Measurements from ENCODE around the gene MORN1. TPM values are rescaled to one million over a fixed set of nuclear protein-coding genes. Genes with fewer than 3 reads are reported as not detected.
A peak's percentile ranks its signal among the peaks of the same experiment; 100 is the strongest.
"Not testable (repeated sequence)": the region's sequence is repeated elsewhere in the genome, so short reads cannot be mapped to it uniquely, and the experiment has no call there.

Gene MORN1
- total RNA-seq, 1 donor from 2014 or later: 4.9 TPM

DNA sequence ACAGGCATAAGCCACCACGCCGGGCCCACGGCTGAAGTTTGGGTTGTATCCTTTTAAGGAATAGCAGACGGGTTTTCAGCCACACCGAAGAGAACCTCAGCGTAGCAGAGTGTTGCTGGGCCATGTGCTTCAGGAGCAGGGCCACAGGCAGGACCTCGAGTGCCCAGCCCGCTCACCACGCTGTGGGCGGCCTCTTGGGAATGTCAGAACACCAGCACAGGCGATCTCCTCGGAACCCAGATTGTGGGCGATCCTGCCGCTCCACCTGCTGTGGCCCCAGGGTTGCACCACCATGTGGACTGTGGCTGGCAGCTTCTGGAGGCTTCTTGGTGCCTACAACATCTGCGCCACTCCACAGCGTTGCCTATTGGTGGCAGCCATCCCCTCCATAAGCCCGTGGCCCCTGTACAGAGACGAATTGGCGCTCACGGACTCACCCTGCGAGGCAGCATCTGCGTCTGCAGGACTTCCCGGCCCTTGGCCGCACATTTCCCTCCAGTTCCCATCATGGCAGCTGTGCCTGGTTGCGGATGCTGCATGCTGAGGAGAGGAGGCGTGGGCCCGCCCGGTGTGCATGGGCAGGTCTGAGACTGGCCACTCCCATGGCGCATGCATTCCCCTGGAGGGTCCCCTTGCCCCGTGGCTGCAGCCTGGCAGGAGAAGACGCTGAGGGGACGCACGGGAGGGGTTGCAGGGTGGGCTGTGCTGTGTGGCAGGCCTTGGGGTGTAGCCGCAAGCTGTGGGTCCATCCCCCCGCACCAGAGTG, 93.9 kb downstream of the MORN1 start:
- intact Hi-C loops (cut with DNase I): no loop called here
- DNase-seq (ENCODE audit: missing footprints): no peak
- no peak for ATAC-seq

- ATAC-seq: no peak
- no peak for DNase-seq (ENCODE audit: missing footprints)
- intact Hi-C loops (cut with DNase I): no loop called here
These were observed 94.7 kb downstream of the MORN1 start for GRCh38 chr1:2296614-2297013.

DNA sequence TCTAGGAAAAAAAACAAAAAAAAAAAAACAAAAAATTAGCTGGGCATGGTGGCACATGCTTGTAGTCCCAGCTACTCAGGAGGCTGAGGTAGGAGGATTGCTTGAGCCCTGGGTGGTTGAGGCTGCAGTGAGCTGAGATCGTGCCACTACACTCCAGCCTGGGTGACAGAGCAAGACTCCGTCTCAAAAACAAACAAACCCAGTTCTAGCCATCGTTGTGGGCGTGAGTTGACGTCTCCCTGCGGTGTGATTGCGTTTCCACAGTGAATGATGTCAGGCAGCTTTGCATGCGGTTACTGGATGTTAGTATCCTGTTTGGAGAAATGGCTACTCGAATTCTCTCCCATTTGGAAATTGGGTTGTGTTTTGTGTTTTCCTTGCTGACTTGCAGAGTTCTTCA, 95.1 kb downstream of the MORN1 start:
- ATAC-seq; DNase-seq (ENCODE audit: missing footprints); intact Hi-C loops (cut with DNase I): not testable (repeated sequence)

- intact Hi-C loops (cut with DNase I): no loop called here
- no peak for ATAC-seq
- DNase-seq (ENCODE audit: missing footprints): no peak
These were observed 95.8 kb downstream of the MORN1 start for GRCh38 chr1:2295526-2295925.

GRCh38 chr1:2294725-2295078, 96.7 kb downstream of the MORN1 start:
- intact Hi-C loops (cut with DNase I): no loop called here
- ATAC-seq (no peak), DNase-seq (ENCODE audit: missing footprints) (no peak)

DNA sequence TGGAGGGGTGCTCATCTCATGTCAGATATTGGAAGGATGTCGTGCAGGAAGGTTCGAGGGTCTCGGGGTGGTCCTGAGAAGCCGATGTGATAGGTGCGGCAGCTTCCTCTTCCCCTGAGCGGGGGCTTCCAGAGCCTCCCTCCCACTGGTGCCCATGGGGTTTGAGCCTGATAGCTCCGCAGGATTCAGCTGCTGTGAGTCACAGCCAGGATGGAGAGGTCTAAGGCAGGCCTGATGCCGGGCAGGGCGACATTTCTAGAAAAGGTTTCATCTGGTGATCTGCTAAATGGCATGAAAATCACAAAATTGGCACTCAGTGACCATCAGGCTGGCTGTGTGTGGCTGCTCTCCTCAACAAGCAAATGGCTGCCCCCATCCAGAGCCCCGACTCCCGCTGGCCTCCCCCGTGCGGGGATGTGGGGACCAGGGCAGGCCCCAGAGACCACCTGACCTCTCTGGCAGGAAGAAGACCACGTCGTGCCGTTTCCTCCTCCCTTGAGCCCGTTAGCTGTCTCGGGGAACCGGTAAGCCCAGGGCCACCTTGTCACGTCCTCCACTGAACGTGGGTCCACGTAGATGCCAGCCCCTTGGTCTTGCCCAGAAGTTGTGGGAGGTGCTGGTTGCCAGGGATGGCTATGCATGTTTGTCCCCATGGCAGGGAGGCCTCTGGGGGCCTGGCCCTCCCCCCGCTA, 97.2 kb downstream of the MORN1 start:
- DNase-seq (ENCODE audit: missing footprints): no peak
- intact Hi-C loops (cut with DNase I): no loop called here
- no peak for ATAC-seq

GRCh38 chr1:2292725-2293450, 98.5 kb downstream of the MORN1 start:
- intact Hi-C loops (cut with DNase I): no loop called here
- no peak for ATAC-seq
- DNase-seq (ENCODE audit: missing footprints): no peak

DNA sequence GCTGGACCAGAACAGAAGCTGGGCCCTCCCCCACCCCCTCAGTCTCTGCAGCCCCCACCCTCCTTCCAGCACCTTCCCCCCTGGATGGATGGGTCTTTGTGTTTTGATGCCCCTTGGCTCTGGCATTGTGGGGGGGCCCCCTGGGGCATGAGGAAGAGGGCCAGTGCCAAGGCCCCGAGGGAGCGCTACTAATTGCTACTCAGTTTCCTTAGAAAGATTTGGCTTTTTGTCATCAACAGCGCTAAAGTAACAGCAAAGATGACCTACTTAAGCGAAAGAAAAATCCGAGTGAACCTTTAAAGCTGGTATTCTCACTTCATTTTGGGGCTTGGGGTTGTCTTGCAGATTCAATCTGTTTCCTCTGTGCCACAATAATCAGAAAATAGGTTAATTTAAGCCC, 99.8 kb downstream of the MORN1 start:
- ATAC-seq (no peak), DNase-seq (ENCODE audit: missing footprints) (no peak)
- intact Hi-C loops (cut with DNase I): no loop called here

GRCh38 chr1:2290595-2291510, 100.5 kb downstream of the MORN1 start:
- peak; percentile 93 for DNase-seq (ENCODE audit: missing footprints)
- peak; percentile 83 for ATAC-seq
- intact Hi-C loops (cut with DNase I): no loop called here

DNA sequence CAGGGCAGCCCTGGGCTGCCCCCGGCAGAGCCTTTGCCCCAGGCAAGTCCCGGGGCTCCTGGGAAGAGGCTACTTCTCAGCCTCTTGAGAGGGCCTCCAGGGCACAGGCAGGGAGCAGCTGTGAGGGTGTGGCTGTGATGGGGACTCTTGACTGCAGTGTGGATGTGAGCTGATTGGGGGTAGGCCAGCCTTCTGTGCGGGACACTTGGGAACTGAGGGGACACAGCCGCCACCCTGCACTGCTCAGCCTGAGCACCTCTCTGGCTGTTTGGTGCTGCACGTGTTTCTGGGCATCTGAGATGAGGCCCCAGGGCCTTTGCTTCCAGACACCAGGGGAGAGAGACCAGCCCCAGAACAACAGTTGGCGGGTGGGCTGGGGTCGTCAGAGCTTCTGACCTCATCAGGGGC, 101.2 kb downstream of the MORN1 start:
- intact Hi-C loops (cut with DNase I): no loop called here
- ATAC-seq (peak; percentile 18), DNase-seq (ENCODE audit: missing footprints) (no peak)

DNA sequence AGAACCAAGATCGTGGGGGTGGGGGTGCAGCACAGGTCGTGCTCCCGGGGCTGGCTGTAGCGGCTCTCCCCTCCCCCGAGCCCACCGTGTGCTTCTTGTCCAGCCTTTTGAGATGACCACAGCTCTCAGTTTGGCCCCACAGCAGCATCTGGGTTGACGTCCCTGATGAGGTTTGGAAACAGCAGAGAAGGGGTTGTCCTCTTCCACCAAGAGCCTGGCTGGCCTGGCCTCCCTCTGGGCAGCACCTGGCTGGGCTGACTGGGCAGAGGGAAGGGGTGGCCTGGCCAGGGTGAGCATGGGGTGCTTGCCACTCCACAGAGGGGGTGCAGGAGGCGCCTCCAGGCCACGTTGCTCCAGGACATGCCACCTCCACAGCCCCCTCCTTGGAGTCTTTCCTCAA, 101.7 kb downstream of the MORN1 start:
- DNase-seq (ENCODE audit: missing footprints) (no peak), ATAC-seq (no peak)
- intact Hi-C loops (cut with DNase I): no loop called here

DNA sequence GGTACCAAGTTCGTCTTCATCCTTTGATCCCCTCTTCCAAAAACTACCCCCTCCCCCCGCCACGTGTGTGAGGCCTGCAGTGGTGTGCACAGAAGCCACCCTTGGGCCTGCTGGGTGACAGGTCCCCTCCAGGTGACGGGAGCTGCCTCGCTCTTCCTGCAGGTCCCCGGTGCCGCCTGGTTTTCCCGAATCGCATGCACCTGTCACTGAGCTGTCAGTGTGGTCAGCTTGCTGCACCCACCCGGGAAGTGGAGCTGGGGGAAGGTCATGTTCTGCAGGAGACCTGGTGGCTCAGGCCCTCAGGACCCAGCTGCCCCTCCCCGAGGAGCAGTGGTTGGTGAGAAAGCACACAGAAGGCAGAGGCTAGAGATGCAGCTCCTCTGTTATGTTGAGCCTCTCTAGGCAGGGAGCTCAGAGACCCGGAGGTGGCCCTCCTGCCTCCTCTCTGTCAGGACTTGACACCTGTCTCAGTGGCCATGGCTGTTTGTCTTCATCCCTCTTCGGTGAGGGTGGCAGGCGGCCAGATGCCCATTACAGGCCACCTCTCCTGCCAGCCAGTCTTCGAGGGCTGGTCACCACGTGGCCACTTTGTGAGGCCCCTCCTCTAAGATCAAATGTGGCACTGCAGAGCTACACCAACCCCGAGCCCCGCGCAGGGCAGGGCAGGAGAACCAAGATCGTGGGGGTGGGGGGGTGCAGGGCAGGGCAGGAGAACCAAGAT, 102.4 kb downstream of the MORN1 start:
- intact Hi-C loops (cut with DNase I): no loop called here
- no peak for ATAC-seq
- DNase-seq (ENCODE audit: missing footprints): no peak

DNA sequence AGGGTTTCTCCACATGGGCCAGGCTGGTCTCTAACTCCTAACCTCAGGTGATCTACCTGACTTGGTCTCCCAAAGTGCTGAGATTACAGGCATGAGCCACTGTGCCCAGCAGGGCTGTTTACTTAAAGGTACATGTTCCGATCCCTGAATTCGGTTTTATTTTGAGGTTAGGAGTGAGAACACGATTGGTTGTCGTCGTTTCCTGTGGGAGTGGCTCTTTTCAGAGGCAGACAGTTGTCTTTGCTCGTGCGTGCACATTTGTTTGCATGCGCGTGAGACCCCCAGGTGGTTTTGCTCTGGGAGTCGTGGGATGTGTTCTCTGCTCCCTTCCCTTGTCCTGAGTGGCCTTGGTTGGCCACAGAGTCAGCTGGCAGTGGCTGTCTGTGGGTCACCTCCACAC, 103.0 kb downstream of the MORN1 start:
- ATAC-seq (no peak), DNase-seq (ENCODE audit: missing footprints) (no peak)
- intact Hi-C loops (cut with DNase I): no loop called here

DNA sequence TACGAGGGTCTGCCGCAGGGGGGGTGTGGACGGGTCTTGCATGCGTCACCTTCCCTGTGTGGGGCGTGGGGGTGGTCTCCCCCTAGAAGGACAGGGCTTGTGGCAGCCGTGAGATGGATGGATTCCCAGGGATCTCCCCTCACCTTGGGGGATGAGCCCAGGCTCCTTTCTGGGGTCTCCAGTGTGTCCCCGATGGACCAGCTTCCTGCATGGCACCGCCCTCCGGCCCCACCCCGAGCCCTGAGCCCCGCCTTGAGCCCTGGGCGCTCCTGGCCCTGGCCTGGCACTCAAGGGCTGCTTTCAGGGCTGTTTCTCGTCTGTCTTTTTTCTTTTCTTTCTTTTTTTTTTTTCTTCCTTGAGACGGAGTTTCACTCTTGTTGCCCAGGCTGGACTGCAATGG, 103.7 kb downstream of the MORN1 start:
- intact Hi-C loops (cut with DNase I): no loop called here
- ATAC-seq (no peak), DNase-seq (ENCODE audit: missing footprints) (no peak)

DNA sequence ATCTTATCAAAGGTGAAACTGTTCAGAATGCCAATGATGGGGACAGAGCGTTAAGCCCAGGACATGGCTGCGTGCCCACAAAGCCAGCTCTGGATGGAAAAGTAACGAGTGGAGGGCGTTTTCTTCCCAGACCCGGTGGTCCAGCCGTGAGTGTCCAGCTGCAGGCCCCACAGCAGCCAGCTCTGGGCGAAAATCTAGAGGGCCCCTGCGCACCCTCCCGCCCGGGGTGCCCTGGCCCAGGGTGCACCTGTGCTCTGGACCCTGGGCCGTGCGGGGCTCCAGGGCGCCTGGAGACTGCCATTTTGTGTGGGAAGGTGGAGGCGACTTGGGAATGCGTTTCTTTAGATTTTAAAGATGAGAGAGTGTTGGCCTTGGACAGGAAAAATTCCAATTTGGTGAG, 104.4 kb downstream of the MORN1 start:
- no peak for ATAC-seq
- intact Hi-C loops (cut with DNase I): no loop called here
- DNase-seq (ENCODE audit: missing footprints): no peak

DNA sequence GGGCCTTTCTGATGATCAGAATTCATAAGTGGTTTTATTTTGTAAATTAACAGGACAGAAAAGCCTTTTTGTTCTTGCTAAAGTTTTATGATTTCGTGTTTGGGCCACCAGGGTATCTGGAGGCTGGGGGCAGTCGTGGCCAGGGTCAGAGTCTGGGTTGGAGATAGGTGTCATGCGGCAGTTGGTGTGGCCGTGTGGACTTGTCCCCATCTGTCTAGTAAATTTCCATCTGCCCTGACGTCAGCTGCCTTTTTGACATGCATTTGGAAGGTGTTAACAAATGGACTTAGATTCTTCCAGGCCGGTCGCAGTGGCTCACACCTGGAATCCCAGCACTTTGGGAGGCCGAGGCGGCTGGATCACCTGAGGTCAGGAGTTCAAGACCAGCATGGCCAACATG, 106.4 kb downstream of the MORN1 start:
- peak; percentile 39 for DNase-seq (ENCODE audit: missing footprints)
- ATAC-seq: no peak
- intact Hi-C loops (cut with DNase I): no loop called here

DNA sequence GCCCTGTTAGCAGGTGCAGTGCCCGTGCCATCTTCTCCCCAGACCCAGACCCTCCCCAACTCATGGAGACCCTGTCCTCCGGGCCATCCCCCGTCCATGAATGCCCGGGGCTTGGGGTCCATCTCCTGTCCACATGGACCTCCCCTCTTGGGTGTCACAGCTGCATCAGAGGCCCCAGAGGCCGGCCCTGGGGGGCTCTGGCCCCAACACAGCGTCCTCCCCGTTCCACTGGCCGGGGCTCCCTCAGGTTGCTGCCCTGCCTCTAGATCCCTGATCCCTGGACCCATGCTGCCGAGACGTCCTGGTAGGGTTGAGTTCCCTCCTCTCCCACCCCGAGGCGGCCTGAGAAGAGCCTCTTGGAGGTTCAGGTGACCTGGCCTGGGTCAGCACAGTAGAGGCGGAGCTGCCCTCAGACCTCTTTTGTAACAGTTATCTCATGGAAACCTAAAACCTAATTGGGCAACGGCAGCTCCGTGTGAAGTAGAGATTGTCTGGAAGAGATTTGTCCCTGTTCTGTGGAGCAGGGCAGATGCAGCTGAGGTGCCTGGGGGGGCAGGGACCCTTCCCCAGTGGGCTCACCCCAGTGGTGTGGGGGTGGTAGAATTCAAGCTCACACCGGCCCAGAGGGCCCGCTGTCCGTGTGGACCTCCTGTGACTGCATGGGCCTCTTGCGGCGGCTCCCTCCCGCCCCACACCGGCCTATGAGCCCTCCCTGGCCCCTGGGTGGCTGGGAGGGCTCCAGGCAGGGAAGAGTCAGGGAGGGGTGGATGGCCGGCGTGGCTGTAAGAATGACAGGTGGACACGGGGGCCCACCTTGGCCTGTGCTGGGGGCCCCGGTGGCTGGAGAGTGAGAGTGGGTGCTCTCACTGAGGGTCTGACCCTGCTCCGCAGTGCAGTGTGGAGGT, 107.1 kb downstream of the MORN1 start:
- intact Hi-C loops (cut with DNase I): no loop called here
- DNase-seq (ENCODE audit: missing footprints) (peak; percentile 44), ATAC-seq (peak; percentile 8)
